Neural progenitor cell (in vitro differentiated cells): ENCODE results near the gene PDZD11. TPM values are rescaled to one million over a fixed set of nuclear protein-coding genes. Genes with fewer than 3 reads are reported as not detected.

ENCODE experiments used
- DNase-seq: peaks from one replicate; pipeline ENCODE4 v3.0.0-alpha.2; 2016; ENCODE audit warnings: low spot score
- H2AFZ ChIP-seq: fragments of 200-600 bp; sonication (generic); replicated peaks from 2 replicates; pipeline ENCODE4 v1.6.1; 2016; ENCODE audit warnings: antibody characterized with exemption
- H3F3A ChIP-seq: fragments of 200-600 bp; sonication (generic); 2 replicates; pipeline ENCODE4 v1.6.1; 2016; ENCODE audit warnings: antibody characterized with exemption, low read depth
- H3K27ac ChIP-seq: fragments of 200-600 bp; sonication (generic); 2 replicates; pipeline ENCODE4 v1.5.1; 2016; ENCODE audit warnings: mild to moderate bottlenecking
- H3K27me3 ChIP-seq: fragments of 200-600 bp; sonication (generic); 2 replicates; pipeline ENCODE4 v1.6.1; 2016; ENCODE audit warnings: mild to moderate bottlenecking, moderate library complexity
- H3K36me3 ChIP-seq: fragments of 200-600 bp; sonication (generic); 2 replicates; pipeline ENCODE4 v1.5.1; 2016
- H3K4me1 ChIP-seq: fragments of 200-600 bp; sonication (generic); 2 replicates; pipeline ENCODE4 v1.6.1; 2016; ENCODE audit warnings: mixed run types
- H3K4me2 ChIP-seq: fragments of 200-600 bp; sonication (generic); 2 replicates; pipeline ENCODE4 v1.6.1; 2016
- H3K4me3 ChIP-seq: fragments of 200-600 bp; sonication (generic); 2 replicates; pipeline ENCODE4 v1.5.1; 2016
- H3K79me2 ChIP-seq: fragments of 200-600 bp; sonication (generic); 2 replicates; pipeline ENCODE4 v1.6.1; 2016; ENCODE audit warnings: low read depth
- H3K9ac ChIP-seq: fragments of 200-600 bp; sonication (generic); 2 replicates; pipeline ENCODE4 v1.6.1; 2016
- H3K9me3 ChIP-seq: fragments of 200-600 bp; sonication (generic); 2 replicates; pipeline ENCODE4 v1.5.1; 2016; ENCODE audit warnings: low read depth
- H4K20me1 ChIP-seq: fragments of 200-600 bp; sonication (generic); 2 replicates; pipeline ENCODE4 v1.6.1; 2016; ENCODE audit warnings: low read depth
- H3K27ac Mint-ChIP-seq: 3 replicates; pipeline ENCODE4 v1.8.0; 2021; ENCODE audit warnings: mixed read lengths
- H3K27me3 Mint-ChIP-seq: 2 replicates; pipeline ENCODE4 v1.8.0; 2022; ENCODE audit warnings: low read depth, mild to moderate bottlenecking, inconsistent platforms, moderate library complexity, mixed read lengths; ENCODE audit not compliant: insufficient read depth
- H3K36me3 Mint-ChIP-seq: 3 replicates; pipeline ENCODE4 v1.8.0; 2021; ENCODE audit warnings: mixed read lengths
- H3K4me1 Mint-ChIP-seq: 3 replicates; pipeline ENCODE4 v1.8.0; 2021; ENCODE audit warnings: mixed read lengths
- H3K4me3 Mint-ChIP-seq: 3 replicates; pipeline ENCODE4 v1.8.0; 2021; ENCODE audit warnings: mild to moderate bottlenecking, moderate library complexity, mixed read lengths
- H3K9me3 Mint-ChIP-seq: 3 replicates; pipeline ENCODE4 v1.8.0; 2020; ENCODE audit warnings: mixed read lengths
- EZH2 ChIP-seq: fragments of 200-600 bp; sonication (generic); IDR thresholded peaks from 2 replicates; pipeline ENCODE4 v1.6.1; 2017; ENCODE audit warnings: antibody characterized with exemption, mild to moderate bottlenecking, moderate library complexity
- EZH2phosphoT487 ChIP-seq: fragments of 200-600 bp; sonication (generic); IDR thresholded peaks from 2 replicates; pipeline ENCODE4 v1.6.1; 2017; ENCODE audit warnings: antibody characterized with exemption
- total RNA-seq: library from RNA; depleted of rRNA; stranded (reverse); fragments of >200 nt; gene quantifications from 2 replicates; pipeline ENCODE4 v1.2.3, GENCODE V29; 2015; ENCODE audit warnings: low replicate concordance
- TF ChIP-seq, protein P1 (sequence below): fragments of 200-600 bp; sonication (generic); IDR thresholded peaks from 2 replicates; pipeline ENCODE4 v1.5.1; 2017; ENCODE audit warnings: antibody characterized with exemption, mild to moderate bottlenecking

The PDZD11 gene
- total RNA-seq, 1 donor from 2014 or later: 27.7 TPM

DNA sequence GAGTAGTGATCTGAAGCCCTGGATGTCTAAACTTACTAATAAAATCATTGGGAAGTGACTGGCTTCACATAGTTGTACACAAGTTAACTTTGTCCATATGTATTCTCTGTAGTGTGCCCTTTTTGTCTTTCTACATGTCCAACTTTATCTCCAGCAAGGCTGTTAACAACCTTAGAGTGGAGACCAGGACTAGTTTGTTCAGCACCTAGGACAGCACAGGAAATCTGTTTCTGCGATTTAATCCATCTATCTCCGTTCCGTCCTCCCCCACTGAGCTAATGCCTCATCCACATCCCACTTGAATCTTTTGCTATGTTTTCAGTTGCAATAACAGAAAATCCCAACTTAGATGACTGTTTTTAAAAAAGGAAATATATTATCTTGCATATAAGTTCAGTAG, 24.9 kb downstream of the PDZD11 start:
- H3K9me3 Mint-ChIP-seq: peaks cover 3% of the 10 kb centered on the region
- H3K79me2 ChIP-seq: no peaks in the 10 kb centered on the region

DNA sequence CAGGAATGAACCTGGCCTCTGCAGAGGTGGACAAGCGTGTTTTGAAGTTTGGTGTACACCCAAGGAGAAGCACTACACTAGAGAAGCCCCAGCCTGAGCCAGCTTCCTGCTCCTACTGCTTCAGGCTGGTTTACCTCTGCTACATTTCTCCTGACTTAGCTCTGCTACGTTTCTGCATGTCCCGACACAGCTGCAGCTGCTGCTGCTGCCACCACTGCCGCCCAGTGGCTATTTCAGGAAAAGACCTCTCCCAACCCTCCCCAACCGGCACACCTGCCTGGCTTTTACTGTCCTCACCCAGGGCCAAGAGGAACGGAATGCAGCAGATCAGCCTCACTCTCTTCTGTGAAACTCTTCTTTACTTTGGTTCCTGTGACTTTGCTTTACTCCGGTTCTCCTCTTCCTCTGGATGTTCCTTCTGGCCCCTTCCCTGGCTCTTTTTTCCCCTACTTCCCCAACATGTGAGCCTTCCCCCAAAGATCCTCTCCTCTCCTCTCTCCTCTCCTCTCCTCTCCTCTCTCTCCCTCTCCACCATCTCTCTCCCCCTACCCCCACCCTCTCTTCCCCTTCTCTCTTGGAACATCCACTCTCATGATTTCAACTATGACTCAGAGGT, 26.7 kb downstream of the PDZD11 start:
- H3K36me3 Mint-ChIP-seq: no peaks in the 10 kb centered on the region
- H3K36me3 ChIP-seq: no peaks in the 10 kb centered on the region
- peaks cover 7% of the 10 kb centered on the region for H3K27me3 Mint-ChIP-seq
- no peaks in the 10 kb centered on the region for H3K79me2 ChIP-seq
- H3K27me3 ChIP-seq: no peaks in the 10 kb centered on the region
- H3K4me3 Mint-ChIP-seq: no peak overlapping the region
- no peak overlapping the region for H3K4me3 ChIP-seq
- no peak overlapping the region for H3K4me2 ChIP-seq
- H3K27ac ChIP-seq: no peak overlapping the region
- H3K4me1 Mint-ChIP-seq: peaks cover 3% of the 10 kb centered on the region
- no peaks in the 10 kb centered on the region for H3F3A ChIP-seq
- TF ChIP-seq, protein P1, sequence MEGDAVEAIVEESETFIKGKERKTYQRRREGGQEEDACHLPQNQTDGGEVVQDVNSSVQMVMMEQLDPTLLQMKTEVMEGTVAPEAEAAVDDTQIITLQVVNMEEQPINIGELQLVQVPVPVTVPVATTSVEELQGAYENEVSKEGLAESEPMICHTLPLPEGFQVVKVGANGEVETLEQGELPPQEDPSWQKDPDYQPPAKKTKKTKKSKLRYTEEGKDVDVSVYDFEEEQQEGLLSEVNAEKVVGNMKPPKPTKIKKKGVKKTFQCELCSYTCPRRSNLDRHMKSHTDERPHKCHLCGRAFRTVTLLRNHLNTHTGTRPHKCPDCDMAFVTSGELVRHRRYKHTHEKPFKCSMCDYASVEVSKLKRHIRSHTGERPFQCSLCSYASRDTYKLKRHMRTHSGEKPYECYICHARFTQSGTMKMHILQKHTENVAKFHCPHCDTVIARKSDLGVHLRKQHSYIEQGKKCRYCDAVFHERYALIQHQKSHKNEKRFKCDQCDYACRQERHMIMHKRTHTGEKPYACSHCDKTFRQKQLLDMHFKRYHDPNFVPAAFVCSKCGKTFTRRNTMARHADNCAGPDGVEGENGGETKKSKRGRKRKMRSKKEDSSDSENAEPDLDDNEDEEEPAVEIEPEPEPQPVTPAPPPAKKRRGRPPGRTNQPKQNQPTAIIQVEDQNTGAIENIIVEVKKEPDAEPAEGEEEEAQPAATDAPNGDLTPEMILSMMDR: peak; percentile 64
- TF ChIP-seq EZH2: no peak
- H3K4me1 ChIP-seq: no peaks in the 10 kb centered on the region
- peak; percentile 67 for DNase-seq
- no peaks in the 10 kb centered on the region for H3K9me3 ChIP-seq
- no peak overlapping the region for H2AFZ ChIP-seq
- H3K9ac ChIP-seq: no peak overlapping the region
- no peaks in the 10 kb centered on the region for H4K20me1 ChIP-seq
- H3K9me3 Mint-ChIP-seq: peaks cover 3% of the 10 kb centered on the region
- H3K27ac Mint-ChIP-seq: no peak overlapping the region

More for the DNA sequence above, 24.9 kb downstream of the PDZD11 start:
- peaks cover 2% of the 10 kb centered on the region for H3K27me3 Mint-ChIP-seq
- DNase-seq: peak; percentile 7
- no peak overlapping the region for H3K4me2 ChIP-seq
- no peaks in the 10 kb centered on the region for H3K36me3 Mint-ChIP-seq
- no peaks in the 10 kb centered on the region for H4K20me1 ChIP-seq
- TF ChIP-seq EZH2: no peak
- TF ChIP-seq, protein P1: no peak
- TF ChIP-seq EZH2phosphoT487: no peak
- H3K9ac ChIP-seq: no peak overlapping the region
- no peak overlapping the region for H3K4me3 ChIP-seq
- H3K27me3 ChIP-seq: no peaks in the 10 kb centered on the region
- no peak overlapping the region for H2AFZ ChIP-seq
- H3F3A ChIP-seq: no peaks in the 10 kb centered on the region
- H3K27ac ChIP-seq: no peak overlapping the region
- no peak overlapping the region for H3K27ac Mint-ChIP-seq
- no peak overlapping the region for H3K4me3 Mint-ChIP-seq
- no peaks in the 10 kb centered on the region for H3K36me3 ChIP-seq
- no peaks in the 10 kb centered on the region for H3K9me3 ChIP-seq
- H3K4me1 Mint-ChIP-seq: peaks cover 6% of the 10 kb centered on the region
- no peaks in the 10 kb centered on the region for H3K4me1 ChIP-seq

DNA sequence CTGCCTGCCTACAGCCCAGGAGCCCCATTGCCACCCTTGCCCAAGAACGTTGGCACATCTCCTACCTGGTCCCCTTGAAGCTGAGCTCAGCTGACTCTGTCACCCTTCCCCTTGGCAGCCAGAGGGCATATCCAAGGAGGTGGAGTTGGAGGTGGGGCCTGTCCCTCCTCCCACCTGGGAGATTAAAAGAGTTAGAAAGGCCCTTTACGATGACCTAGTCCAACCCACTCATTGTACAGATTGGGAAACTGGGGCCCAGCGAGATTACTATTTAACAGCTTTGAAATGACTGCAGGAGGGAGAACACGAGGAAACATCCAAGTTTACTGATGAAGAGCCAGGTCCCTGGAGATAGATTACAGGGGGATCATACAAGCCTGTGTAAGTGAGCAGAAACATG, 29.6 kb downstream of the PDZD11 start, which contains the start of gene P2RY4:
Gene P2RY4, minus strand, starts transcription at position 101 of the 400 bp plus-strand sequence. CDS start 580 bp downstream, outside the sequence.
- no peak within 1 kb of the TSS for H2AFZ ChIP-seq
- Mint-ChIP-seq H3K36me3 (no peaks in the 10 kb centered on the region), H3K27me3 (peaks cover 5% of the 10 kb centered on the region), H3K4me3 (no peak within 1 kb of the TSS), H3K9me3 (no peaks in the 10 kb centered on the region), H3K27ac (no peak within 1 kb of the TSS), H3K4me1 (no peaks in the 10 kb centered on the region)
- no peaks in the 10 kb centered on the region for H4K20me1 ChIP-seq
- H3K27ac ChIP-seq: no peak within 1 kb of the TSS
- H3K9me3 ChIP-seq: no peaks in the 10 kb centered on the region
- H3K36me3 ChIP-seq: no peaks in the 10 kb centered on the region
- H3K9ac ChIP-seq: no peak within 1 kb of the TSS
- no peak within 1 kb of the TSS for H3K4me3 ChIP-seq
- no peaks in the 10 kb centered on the region for H3K27me3 ChIP-seq
- H3K4me2 ChIP-seq: no peak within 1 kb of the TSS
- H3F3A ChIP-seq: no peaks in the 10 kb centered on the region
- H3K4me1 ChIP-seq: no peaks in the 10 kb centered on the region
- no peaks in the 10 kb centered on the region for H3K79me2 ChIP-seq
- TF ChIP-seq, protein P1: no peak
- TF ChIP-seq EZH2 (no peak), EZH2phosphoT487 (no peak)
- no peak for DNase-seq
